ENCODE measurements around the gene SYNPO.

The SYNPO gene

DNA sequence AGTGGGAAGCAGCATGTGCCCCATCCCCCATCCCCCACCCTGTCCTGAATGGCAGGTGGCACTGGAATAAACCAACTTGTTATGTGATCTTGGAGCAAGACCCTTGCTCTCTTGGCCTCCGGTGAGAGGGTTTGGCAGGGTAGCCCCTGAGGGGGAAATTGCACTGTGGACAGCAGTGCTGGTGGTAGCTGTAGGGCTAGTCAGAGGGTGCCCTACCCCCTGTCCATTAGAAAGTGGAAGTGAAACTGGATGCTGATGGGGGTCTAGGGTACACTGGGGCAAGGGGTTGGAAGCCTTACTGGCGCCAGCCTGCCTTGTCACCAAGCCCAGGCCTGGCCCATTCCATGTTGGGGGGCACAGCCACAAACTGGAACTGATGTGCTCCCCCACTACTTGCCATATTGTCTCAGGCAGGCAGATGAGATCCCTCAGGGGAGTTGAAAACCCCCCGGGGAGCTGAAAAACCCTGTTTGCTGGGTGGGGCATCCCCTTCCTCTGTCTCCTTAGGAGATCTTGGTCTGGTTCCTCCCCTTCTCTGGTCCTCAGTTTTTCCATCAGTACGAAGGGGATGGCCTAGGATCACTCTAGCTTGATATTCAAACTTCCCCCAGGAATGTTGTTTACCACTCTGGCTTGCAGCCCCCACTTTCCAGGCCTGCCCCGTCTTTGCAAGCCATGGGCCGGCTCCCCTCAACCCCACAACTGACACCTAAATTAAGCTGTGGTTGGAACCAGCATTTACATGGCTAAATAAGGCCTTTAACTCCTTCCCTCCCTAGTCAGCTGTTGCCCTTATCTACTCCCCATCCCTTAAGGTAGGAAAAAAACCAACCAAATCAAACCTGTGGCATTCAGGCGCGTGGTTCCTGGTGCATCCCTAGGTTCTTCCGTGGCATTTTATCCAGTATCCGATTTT is 14.4 kb upstream of the SYNPO start:
- no peak for FAIRE-seq

GRCh38 chr5:150626853-150627276 is 13.6 kb upstream of the SYNPO start:
- FAIRE-seq, result no peak

DNA sequence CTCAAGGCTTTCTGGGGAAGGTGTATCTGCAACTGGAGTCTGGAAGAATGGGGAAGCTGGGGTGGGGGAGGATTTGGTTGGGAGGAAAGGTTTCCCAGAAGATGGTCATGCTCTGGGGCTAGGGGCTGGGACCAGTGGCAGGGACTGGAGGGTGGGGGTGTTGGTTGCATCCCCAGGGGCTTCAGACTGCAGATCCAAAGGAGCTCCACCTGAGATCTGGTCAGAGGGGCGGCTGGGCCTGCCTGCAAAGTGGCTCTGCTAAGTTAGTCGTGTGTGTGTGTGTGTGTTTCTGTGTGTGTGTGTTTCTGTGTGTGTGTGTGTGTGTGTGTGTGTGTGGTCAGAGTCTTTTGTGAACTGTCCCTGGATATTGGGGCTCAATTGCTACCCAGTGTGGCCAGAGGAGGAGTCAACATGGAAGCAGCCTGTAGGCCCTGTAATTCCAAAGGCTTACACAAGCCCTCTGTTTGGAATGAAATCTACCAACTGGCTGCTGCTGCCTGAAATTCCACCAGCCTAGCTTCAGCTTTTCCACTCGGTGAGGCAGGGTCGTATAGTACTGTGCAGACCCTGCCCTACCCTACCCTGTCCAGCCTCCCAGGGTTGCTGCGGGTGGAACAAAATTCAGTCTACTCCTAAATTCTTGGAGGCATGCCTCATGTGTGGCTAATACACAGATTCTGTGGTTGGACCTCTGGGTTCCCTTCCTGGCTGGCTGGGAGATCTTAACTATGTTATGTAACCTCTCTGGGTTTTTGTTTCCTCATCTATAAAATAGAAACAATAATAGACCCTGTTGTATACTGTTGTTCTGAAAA is 12.5 kb upstream of the SYNPO start:
- FAIRE-seq, result peak; percentile 15

GRCh38 chr5:150628936-150629485 is 11.4 kb upstream of the SYNPO start:
- FAIRE-seq, result no peak

DNA sequence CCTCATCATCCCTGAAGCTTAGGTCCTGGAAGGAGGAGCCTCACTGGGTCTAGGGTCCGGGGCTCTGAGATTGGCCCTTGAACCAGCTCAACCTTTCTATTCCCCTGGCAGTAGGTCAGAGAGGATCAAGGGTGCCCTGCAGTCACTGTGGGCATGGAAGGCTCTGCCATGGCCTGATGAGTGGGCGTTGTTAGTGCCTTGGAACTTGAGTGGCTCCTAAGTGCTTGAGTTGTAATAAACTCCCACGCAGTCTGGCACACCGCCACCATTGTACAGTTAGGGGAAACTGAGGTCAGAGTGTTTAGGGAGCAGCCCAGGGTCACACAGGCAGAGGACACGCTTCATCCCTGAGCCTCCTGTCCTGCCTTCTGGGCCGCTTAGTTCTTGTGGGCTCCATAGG is 10.4 kb upstream of the SYNPO start:
- FAIRE-seq, result no peak

GRCh38 chr5:150630461-150631325 is 9.8 kb upstream of the SYNPO start:
- no peak for FAIRE-seq

DNA sequence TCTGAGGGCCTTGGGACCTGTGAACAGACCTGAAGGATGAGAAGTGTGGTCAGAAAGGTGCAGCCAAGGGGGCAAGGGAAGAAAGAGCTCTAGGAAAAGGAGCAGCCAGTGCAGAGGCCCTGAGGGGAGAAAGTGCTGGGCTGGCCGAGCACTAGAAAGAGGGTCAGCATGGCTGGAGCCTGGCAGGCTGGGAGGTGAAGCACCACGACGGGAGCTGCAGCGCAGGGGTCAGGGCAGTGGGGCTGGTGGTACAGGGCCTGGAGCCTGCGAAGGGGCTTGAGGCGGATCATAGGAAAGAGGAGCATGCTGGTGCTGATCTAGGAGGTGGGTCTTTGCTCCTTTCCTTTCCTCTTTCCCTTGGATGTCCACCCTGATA is 9.1 kb upstream of the SYNPO start:
- no peak for FAIRE-seq

DNA sequence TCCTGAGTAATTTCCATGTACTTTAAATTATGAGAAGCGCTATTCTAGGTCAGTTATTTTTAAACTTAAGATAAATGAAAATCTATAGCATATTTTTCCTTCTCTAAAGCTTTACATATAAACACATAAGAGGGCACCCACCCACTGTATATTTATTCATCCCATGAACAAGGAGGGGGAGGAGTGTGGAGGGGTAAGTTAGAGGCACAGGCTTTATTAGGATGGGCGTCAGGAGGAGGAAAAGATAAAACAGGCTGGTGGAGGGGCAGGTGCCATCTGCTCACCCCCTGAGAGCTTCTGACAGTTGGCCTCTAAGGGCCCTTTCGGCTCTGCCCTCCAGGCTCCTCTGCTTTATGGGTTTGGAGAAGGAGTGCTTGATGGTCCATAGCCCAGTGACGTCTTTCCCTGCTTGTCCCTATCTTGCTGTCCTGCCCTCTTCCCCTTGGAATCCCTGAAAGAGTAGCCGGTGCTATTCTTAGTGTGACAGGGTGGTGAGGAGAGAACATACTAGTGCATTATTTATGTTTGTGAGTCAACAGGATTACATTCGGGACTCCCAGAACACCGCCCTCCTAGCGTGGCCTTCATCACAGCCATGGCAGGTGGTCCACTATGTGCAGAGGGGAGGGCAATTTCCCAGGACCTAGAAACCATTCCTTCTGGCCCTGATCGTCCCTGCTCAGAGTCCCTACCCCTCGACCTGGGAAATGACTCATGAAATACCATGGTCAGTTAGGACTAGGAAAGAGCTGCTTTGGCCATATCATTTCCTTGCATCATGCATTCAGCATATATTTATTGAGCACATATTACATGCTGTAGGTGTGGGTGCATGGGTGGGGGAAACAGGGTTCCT is 7.9 kb upstream of the SYNPO start:
- no peak for FAIRE-seq

DNA sequence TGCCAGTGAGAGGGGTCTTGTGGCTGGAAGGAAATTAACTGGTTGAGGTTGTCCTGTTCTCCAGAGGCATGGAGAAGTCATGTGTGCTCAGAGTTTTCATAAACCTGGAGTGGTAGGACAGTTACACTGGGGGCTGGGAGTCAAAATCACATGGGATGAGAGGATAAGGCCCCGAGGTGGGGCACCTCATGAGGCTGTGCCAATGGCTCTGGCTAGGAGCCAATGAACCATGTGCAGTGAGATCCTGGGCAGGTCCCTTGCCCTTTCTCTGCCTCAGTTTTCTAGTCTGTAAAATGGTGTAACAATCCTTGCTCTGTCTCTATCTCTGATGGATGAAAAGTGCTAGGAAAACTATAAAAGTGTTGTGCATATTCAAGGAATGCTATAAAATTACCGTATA is 7.0 kb upstream of the SYNPO start:
- no peak for FAIRE-seq

- FAIRE-seq, result no peak
Observed at GRCh38 chr5:150636391-150637244, 3.8 kb upstream of the SYNPO start.

DNA sequence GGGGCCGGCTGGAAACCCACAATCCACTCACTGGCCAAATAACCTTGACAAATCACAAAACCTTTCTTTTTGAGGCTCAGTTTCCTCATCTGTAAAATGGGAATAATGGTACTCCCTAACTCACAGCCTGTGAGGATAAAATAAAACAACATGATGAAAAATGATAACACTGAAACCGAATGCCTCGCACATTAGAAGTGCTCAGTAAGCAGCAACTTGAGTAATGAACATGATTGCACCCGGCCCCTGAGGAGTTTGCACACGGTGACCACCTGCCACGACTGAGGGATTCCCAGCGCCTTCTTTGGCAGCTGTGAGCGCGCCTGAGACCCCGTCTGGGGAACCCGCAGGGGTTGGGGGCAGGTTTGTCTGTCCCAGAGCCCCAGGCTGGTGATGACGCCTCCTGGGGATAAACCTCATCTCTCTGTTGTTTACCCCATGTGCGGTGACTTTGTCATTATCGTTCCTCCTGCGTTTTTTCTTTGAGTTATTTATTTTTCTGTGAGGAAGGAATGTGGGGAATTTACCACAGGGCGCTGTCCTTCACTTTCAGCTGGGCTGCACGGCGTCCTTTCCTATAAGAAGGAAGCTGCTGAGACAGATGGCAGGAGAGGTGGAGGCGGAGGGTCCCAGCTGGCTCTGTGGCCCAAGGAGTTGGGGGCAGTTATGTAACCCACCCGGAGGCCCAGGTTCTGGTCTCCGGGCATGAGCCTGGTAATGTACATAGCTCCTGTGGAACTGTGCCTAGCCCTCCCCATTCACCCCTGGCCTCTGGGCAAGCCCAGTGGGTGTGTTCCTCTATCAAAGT is 3.0 kb upstream of the SYNPO start:
- no peak for FAIRE-seq

DNA sequence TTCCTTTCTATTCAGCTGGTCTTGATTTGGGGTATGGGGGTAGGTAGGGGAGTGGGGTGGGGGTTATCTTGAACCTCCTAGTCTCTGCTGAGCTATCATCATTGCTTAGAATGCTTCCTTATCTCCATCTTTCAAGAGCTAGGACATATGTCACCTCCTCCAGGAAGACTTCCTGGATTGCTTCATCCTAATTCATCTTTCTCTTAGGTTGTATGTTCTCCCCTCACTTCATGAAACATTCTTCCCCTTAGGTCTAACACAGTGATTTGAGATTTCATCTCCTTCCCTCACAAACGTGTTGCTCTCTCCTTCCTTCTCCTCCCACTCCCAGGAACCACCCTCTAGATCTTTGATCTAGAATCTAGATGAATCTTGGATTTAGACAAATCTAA is 2.4 kb upstream of the SYNPO start:
- no peak for FAIRE-seq

DNA sequence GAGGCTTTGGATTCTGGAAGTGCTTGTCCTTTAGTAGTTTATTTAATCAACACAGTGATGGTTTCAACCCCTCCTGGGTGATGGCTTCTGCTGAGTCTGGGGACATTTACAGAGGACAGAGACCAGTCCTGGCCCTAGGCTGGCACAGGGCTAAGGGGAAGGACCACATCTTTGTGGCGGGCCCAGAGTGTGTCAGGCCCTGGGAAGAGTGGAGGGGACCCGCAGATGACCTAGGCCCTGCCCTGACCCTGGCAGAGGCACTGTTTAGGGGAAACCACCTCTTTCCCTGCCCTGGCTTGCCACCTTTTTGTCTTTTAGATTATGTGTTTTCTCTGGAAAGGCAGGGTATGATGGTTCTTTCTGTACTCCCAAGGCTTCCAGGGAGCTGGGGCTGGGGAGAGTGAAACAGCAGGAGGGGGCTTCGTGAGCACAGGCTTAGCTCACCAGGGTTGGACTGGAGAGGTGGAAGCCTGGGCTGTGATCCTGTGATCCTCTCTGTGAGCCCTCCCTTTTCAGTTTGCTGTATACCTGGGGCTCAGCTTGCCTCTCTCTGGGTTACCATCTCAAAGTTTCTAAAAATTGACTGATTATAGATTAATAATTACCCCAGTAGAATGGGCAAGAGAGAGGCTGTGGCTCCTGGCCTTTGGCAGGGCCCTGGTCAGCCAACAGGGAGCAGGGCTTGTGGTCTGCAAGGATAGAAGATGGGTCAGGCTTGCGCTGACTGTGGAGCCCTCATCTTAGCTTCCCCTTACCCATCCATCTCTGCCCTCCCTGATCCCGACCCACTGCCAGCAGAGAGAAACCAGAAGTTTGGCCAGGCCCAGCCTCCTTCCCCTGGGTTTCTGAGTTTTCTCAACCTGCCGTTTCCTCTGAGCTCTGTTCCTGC is 1.7 kb upstream of the SYNPO start:
- no peak for FAIRE-seq

DNA sequence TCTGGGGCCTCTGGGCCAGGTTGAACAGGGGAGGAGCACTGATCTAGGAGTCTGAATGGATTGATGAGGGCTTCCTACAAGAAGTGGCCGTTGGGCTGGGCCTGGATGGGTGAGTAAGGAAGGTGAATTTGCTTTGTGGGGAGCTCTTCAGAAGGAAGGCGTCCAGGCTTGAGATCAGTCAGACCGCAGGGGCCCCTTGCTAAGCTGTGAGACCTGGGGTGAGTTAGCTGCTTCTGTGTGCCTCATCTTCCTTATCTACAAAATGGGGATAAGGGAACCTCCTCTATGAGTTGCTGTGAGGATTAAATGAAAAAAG is 1.1 kb upstream of the SYNPO start:
- no peak for FAIRE-seq

- no peak for FAIRE-seq
Observed at GRCh38 chr5:150639751-150640150, 709 bp upstream of the SYNPO start.

DNA sequence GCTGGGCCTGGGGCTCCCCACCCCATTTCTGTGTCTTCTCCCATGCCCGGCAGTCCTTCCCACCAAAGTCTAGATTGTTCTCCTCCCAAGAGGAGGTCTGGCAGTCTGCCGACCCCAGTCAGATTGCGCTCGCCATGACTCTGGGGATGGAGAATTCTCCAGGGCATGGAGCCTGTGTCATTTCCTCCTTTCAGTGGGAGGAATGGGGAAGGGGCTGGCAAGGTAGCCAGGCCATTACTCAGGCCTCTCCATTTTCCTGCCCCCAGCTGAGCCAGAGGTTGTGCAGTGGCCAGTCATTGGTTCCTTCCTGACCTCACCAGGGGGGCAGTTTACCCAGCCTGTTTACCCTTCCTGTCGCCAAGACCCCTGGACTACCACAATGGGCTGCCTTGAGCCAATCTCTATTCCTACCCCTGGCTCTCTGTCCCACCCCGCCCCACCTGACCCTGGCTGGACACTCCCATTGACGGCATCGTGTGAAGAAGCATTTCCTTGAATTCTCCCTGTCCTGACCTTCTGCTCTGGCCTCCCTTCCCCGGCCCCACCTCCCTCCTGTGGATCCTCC is 628 bp downstream of the SYNPO start:
- FAIRE-seq, result no peak

- no peak for FAIRE-seq
Observed at GRCh38 chr5:150641824-150642566, 1.5 kb downstream of the SYNPO start.

GRCh38 chr5:150642567-150642927 is 2.1 kb downstream of the SYNPO start:
- FAIRE-seq, result no peak
